HCT116 (cell line): ENCODE results near the gene UNC79. TPM values are rescaled to one million over a fixed set of nuclear protein-coding genes. Genes with fewer than 3 reads are reported as not detected.

ENCODE experiments used
- ATAC-seq: fragments of 200-7000 bp; cut with Tn5 transposase; 2 replicates; pipeline ENCODE4 v1.9.1; 2020; ENCODE audit warnings: mild to moderate bottlenecking, moderate library complexity
- BruUV-seq: library from RNA; stranded (reverse); fragments of 400-500 nt; replicated peaks from 2 replicates; lab custom pipeline; 2021; lab: Mats Ljungman, UMichigan
- CTCF ChIA-PET: fragments of 300-600 bp; sonication (Branson Sonifier 250); formaldehyde crosslinking; loops from one replicate; lab custom pipeline; 2021; ENCODE audit warnings: antibody characterized with exemption; lab: Charles Lee
- POLR2A ChIA-PET: fragments of 300-600, 350-600 bp; sonication (Branson Sonifier 250); formaldehyde crosslinking; loops from one replicate; lab custom pipeline; 2021; ENCODE audit warnings: antibody characterized with exemption; lab: Charles Lee
- RAD21 ChIA-PET, 2 experiments: fragments of 300-600 bp; sonication (Branson Sonifier 250); formaldehyde crosslinking; loops; one replicate each; lab custom pipeline; 2023; ENCODE audit warnings: low total read pairs in 2 of 2; ENCODE audit not compliant: uncharacterized antibody in 2 of 2, unreplicated experiment in 2 of 2, low non-redundant PET in 1 of 2; lab: Charles Lee
- DNase-seq: peaks from one replicate; pipeline ENCODE4 v3.0.0-alpha.2; 2010; ENCODE audit warnings: low read depth, low spot score
- H2AFZ ChIP-seq: fragments of 200-600 bp; shearing (Covaris generic), sonication (generic); 2 replicates; pipeline ENCODE4 v1.6.1; 2017; ENCODE audit warnings: low read depth, mixed run types, mixed read lengths, antibody characterized with exemption, low read length; ENCODE audit not compliant: poor library complexity, severe bottlenecking
- H3K27ac ChIP-seq: 2 replicates; pipeline ENCODE4 v1.5.1; 2012; ENCODE audit warnings: low read depth, low read length
- H3K27me3 ChIP-seq: fragments of 200-600 bp; sonication (generic); 2 replicates; pipeline ENCODE4 v1.6.1; 2016; ENCODE audit warnings: mixed run types, low read length, mixed read lengths; ENCODE audit not compliant: insufficient read depth
- H3K36me3 ChIP-seq, 2 experiments: fragments of 200-500 bp in 1 of 2; fragments of 200-600 bp in 1 of 2; sonication (Bioruptor generic) in 1 of 2; sonication (generic) in 1 of 2; 2 replicates each; pipeline versions ENCODE4 v1.5.1 to v1.6.1; 2014 to 2016; ENCODE audit warnings: low read length in 2 of 2, inconsistent platforms in 1 of 2, mixed read lengths in 1 of 2, mixed run types in 1 of 2; ENCODE audit not compliant: insufficient read depth in 2 of 2, control insufficient read depth in 1 of 2
- H3K4me1 ChIP-seq, 2 experiments: fragments of 200-600 bp in 1 of 2; sonication (generic) in 1 of 2; 2 replicates each; pipeline versions ENCODE4 v1.5.1 to v1.6.1; 2012 to 2017; ENCODE audit warnings: low read length in 2 of 2, inconsistent platforms in 1 of 2, mild to moderate bottlenecking in 1 of 2, mixed read lengths in 1 of 2, mixed run types in 1 of 2, moderate library complexity in 1 of 2; ENCODE audit not compliant: insufficient read depth in 2 of 2, control insufficient read depth in 1 of 2
- H3K4me2 ChIP-seq: fragments of 200-600 bp; sonication (generic); 2 replicates; pipeline ENCODE4 v1.6.1; 2017; ENCODE audit warnings: mixed run types, low read length, mixed read lengths
- H3K4me3 ChIP-seq, 2 experiments: fragments of 200-600 bp in 1 of 2; sonication (generic) in 1 of 2; replicated peaks in 1 of 2; 2 replicates each; pipeline ENCODE4 v1.5.1; 2011 to 2016; ENCODE audit warnings: low read length in 2 of 2, control low read depth in 1 of 2, low read depth in 1 of 2, mild to moderate bottlenecking in 1 of 2, mixed read lengths in 1 of 2, mixed run types in 1 of 2
- H3K79me2 ChIP-seq: fragments of 200-600 bp; sonication (generic); 2 replicates; pipeline ENCODE4 v1.6.1; 2017; ENCODE audit warnings: mild to moderate bottlenecking, mixed run types, low read length, moderate library complexity, mixed read lengths; ENCODE audit not compliant: insufficient read depth
- H3K9ac ChIP-seq: fragments of 200-600 bp; sonication (generic); 2 replicates; pipeline ENCODE4 v1.6.1; 2016; ENCODE audit warnings: low read length, mixed read lengths
- H3K9me2 ChIP-seq: fragments of 200-600 bp; sonication (generic), shearing (Covaris generic); 2 replicates; pipeline ENCODE4 v1.6.1; 2017; ENCODE audit warnings: mixed run types, mild to moderate bottlenecking, moderate library complexity; ENCODE audit not compliant: insufficient read depth
- H3K9me3 ChIP-seq, 2 experiments: fragments of 200-500 bp in 1 of 2; fragments of 200-600 bp in 1 of 2; sonication (Bioruptor generic) in 1 of 2; sonication (generic) in 1 of 2; 2 replicates each; pipeline ENCODE4 v1.6.1; 2014 to 2017; ENCODE audit warnings: low read length in 2 of 2, mixed read lengths in 2 of 2, inconsistent platforms in 1 of 2, low read depth in 1 of 2, mild to moderate bottlenecking in 1 of 2, mixed run types in 1 of 2, moderate library complexity in 1 of 2; ENCODE audit not compliant: control insufficient read depth in 1 of 2, insufficient read depth in 1 of 2
- H4K20me1 ChIP-seq: fragments of 200-600 bp; sonication (generic), shearing (Covaris generic); 2 replicates; pipeline ENCODE4 v1.6.1; 2017; ENCODE audit warnings: mixed run types, mild to moderate bottlenecking, moderate library complexity; ENCODE audit not compliant: insufficient read depth
- ATF3 ChIP-seq: IDR thresholded peaks from 2 replicates; pipeline ENCODE4 v1.6.1; 2012
- CEBPB ChIP-seq: IDR thresholded peaks from 2 replicates; pipeline ENCODE4 v1.6.1; 2012; ENCODE audit warnings: low read depth
- EZH2phosphoT487 ChIP-seq: fragments of 200-600 bp; IDR thresholded peaks from 2 replicates; pipeline ENCODE4 v1.6.1; 2018; ENCODE audit warnings: antibody characterized with exemption, borderline replicate concordance
- POLR2A ChIP-seq: IDR thresholded peaks from 2 replicates; pipeline ENCODE4 v1.7.0; 2011; ENCODE audit warnings: borderline replicate concordance; ENCODE audit not compliant: insufficient read depth, insufficient read length; ENCODE audit errors: extremely low read depth
- REST ChIP-seq: IDR thresholded peaks from 2 replicates; pipeline ENCODE4 v1.6.1; 2012; ENCODE audit warnings: low read depth
- SP1 ChIP-seq: IDR thresholded peaks from 2 replicates; pipeline ENCODE4 v1.6.1; 2012; ENCODE audit warnings: low read depth
- YY1 ChIP-seq: IDR thresholded peaks from 2 replicates; pipeline ENCODE4 v1.6.1; 2011; ENCODE audit warnings: low read length, low read depth, moderate library complexity, mild to moderate bottlenecking; ENCODE audit not compliant: insufficient replicate concordance; ENCODE audit errors: extremely low read depth
- ZBTB33 ChIP-seq: IDR thresholded peaks from 2 replicates; pipeline ENCODE4 v1.6.1; 2011; ENCODE audit warnings: mild to moderate bottlenecking, low read length, moderate library complexity; ENCODE audit not compliant: insufficient replicate concordance; ENCODE audit errors: extremely low read depth
- intact Hi-C: fragments of 100-400 bp; cut with micrococcal nuclease; formaldehyde crosslinking; loops from 2 replicates; pipeline ENCODE4 v1.10.0; 2022
- total RNA-seq: library from RNA; stranded (reverse); gene quantifications from one replicate; pipeline ENCODE4 v1.2.1, GENCODE V29; 2021; ENCODE audit not compliant: unreplicated experiment

Gene UNC79
- total RNA-seq, 1 experiment from 2014 or later: 0.10 TPM

GRCh38 chr14:93745603-93746273, 315.0 kb downstream of the UNC79 start:
- Histone ChIP-seq H3K27me3 (no peaks in the 10 kb centered on the region), H4K20me1 (no peaks in the 10 kb centered on the region), H3K4me3 (no peak overlapping the region), H3K9ac (no peak overlapping the region), H3K27ac (no peak overlapping the region), H3K9me2 (no peaks in the 10 kb centered on the region), H3K4me2 (no peak overlapping the region), H2AFZ (no peak overlapping the region), H3K4me1 (no peaks in the 10 kb centered on the region), H3K36me3 (no peaks in the 10 kb centered on the region), H3K79me2 (no peaks in the 10 kb centered on the region), H3K9me3 (no peaks in the 10 kb centered on the region)
- RAD21 ChIA-PET: no interaction called here
- POLR2A ChIA-PET: no interaction called here
- TF ChIP-seq REST (no peak), CEBPB (no peak), ZBTB33 (no peak), POLR2A (no peak), SP1 (no peak), EZH2phosphoT487 (no peak), YY1 (no peak), ATF3 (no peak)
- BruUV-seq: no TSS peak
- DNase-seq (no peak), ATAC-seq (no peak)
- CTCF ChIA-PET: no interaction called here
- intact Hi-C loops: no loop called here
